ENCODE data around the gene POLD1.
A peak's percentile ranks its signal among the peaks of the same experiment; 100 is the strongest.

The POLD1 gene

GRCh38 chr19:50401605-50402450 is 17.7 kb downstream of the POLD1 start:
- no peaks in the 10 kb centered on the region for H3K27me3 ChIP-seq (ENCODE audit: control insufficient read depth, low read length)
- no peak overlapping the region for H3K4me3 ChIP-seq (ENCODE audit: low read length)
- H4K20me1 ChIP-seq (ENCODE audit: control insufficient read depth, insufficient read depth, low read depth, low read length) = peaks cover 4% of the 10 kb centered on the region; the same call in 1 of the 2 replicates
- H3K79me2 ChIP-seq (ENCODE audit: control insufficient read depth, low read length) = peaks cover 33% of the 10 kb centered on the region
- H3K9me3 ChIP-seq (ENCODE audit: control insufficient read depth, insufficient read depth, low read length) = no peaks in the 10 kb centered on the region
- no peaks in the 10 kb centered on the region for H3F3A ChIP-seq (ENCODE audit: control insufficient read depth, insufficient read depth)
- no peak overlapping the region for H3K4me2 ChIP-seq (ENCODE audit: low read length)
- H3K36me3 ChIP-seq (ENCODE audit: control insufficient read depth, low read length) = peaks cover 72% of the 10 kb centered on the region
- peak; percentile 46 for TF ChIP-seq CTCF (IDR thresholded peaks at IDR 0.05; ENCODE audit: low read depth, low read length, poor library complexity, severe bottlenecking)
- no peak for TF ChIP-seq EZH2phosphoT487 (IDR thresholded peaks at IDR 0.05; ENCODE audit: borderline replicate concordance, low read length)
- H3K4me1 ChIP-seq (ENCODE audit: control insufficient read depth, low read length) = no peaks in the 10 kb centered on the region
- no peaks in the 10 kb centered on the region for H3K9me2 ChIP-seq (replicated peaks; ENCODE audit: control insufficient read depth, low read length)
- no peak overlapping the region for H3K27ac ChIP-seq (ENCODE audit: low read depth, low read length)

GRCh38 chr19:50402544-50403301 is 18.6 kb downstream of the POLD1 start:
- H3F3A ChIP-seq (ENCODE audit: control insufficient read depth, insufficient read depth) = no peaks in the 10 kb centered on the region
- H3K4me1 ChIP-seq (ENCODE audit: control insufficient read depth, low read length) = no peaks in the 10 kb centered on the region
- H3K4me2 ChIP-seq (ENCODE audit: low read length) = no peak overlapping the region
- H4K20me1 ChIP-seq (ENCODE audit: control insufficient read depth, insufficient read depth, low read depth, low read length) = peaks cover 2% of the 10 kb centered on the region; the same call in 1 of the 2 replicates
- no peak overlapping the region for H3K27ac ChIP-seq (ENCODE audit: low read depth, low read length)
- TF ChIP-seq EZH2phosphoT487 (IDR thresholded peaks at IDR 0.05; ENCODE audit: borderline replicate concordance, low read length) (no peak), CTCF (IDR thresholded peaks at IDR 0.05; ENCODE audit: low read depth, low read length, poor library complexity, severe bottlenecking) (no peak)
- H3K27me3 ChIP-seq (ENCODE audit: control insufficient read depth, low read length) = no peaks in the 10 kb centered on the region
- no peak overlapping the region for H3K4me3 ChIP-seq (ENCODE audit: low read length)
- H3K79me2 ChIP-seq (ENCODE audit: control insufficient read depth, low read length) = peaks cover 24% of the 10 kb centered on the region
- no peaks in the 10 kb centered on the region for H3K9me2 ChIP-seq (replicated peaks; ENCODE audit: control insufficient read depth, low read length)
- no peaks in the 10 kb centered on the region for H3K9me3 ChIP-seq (ENCODE audit: control insufficient read depth, insufficient read depth, low read length)
- H3K36me3 ChIP-seq (ENCODE audit: control insufficient read depth, low read length) = peaks cover 73% of the 10 kb centered on the region

GRCh38 chr19:50406156-50406820 is 22.1 kb downstream of the POLD1 start:
- H4K20me1 ChIP-seq (ENCODE audit: control insufficient read depth, insufficient read depth, low read depth, low read length) = no peaks in the 10 kb centered on the region
- H3F3A ChIP-seq (ENCODE audit: control insufficient read depth, insufficient read depth) = no peaks in the 10 kb centered on the region; the same call in 1 of the 2 replicates
- H3K27ac ChIP-seq (ENCODE audit: low read depth, low read length) = no peak overlapping the region
- no peaks in the 10 kb centered on the region for H3K9me2 ChIP-seq (replicated peaks; ENCODE audit: control insufficient read depth, low read length)
- H3K4me3 ChIP-seq (ENCODE audit: low read length) = no peak overlapping the region
- H3K36me3 ChIP-seq (ENCODE audit: control insufficient read depth, low read length) = peaks cover 85% of the 10 kb centered on the region
- no peaks in the 10 kb centered on the region for H3K27me3 ChIP-seq (ENCODE audit: control insufficient read depth, low read length)
- H3K4me1 ChIP-seq (ENCODE audit: control insufficient read depth, low read length) = no peaks in the 10 kb centered on the region
- H3K4me2 ChIP-seq (ENCODE audit: low read length) = no peak overlapping the region
- TF ChIP-seq EZH2phosphoT487 (IDR thresholded peaks at IDR 0.05; ENCODE audit: borderline replicate concordance, low read length) (no peak), CTCF (IDR thresholded peaks at IDR 0.05; ENCODE audit: low read depth, low read length, poor library complexity, severe bottlenecking) (no peak)
- peaks cover 4% of the 10 kb centered on the region for H3K79me2 ChIP-seq (ENCODE audit: control insufficient read depth, low read length)
- H3K9me3 ChIP-seq (ENCODE audit: control insufficient read depth, insufficient read depth, low read length) = no peaks in the 10 kb centered on the region
